DND-41 (cell line): ENCODE data around the gene AGRN.

Source experiments
- ATAC-seq: fragments of 200-7000 bp; cut with Tn5 transposase; 3 replicates; pipeline ENCODE4 v1.9.1; 2021; ENCODE audit warnings: low read depth; ENCODE audit not compliant: insufficient read depth
- DNase-seq: peaks from one replicate; pipeline ENCODE4 v3.0.0-alpha.2; 2020
- H2AFZ ChIP-seq: 2 replicates; pipeline ENCODE4 v1.6.0; 2012; ENCODE audit warnings: low read depth, low read length
- H3K27ac ChIP-seq: 2 replicates; pipeline ENCODE4 v1.5.1; 2012; ENCODE audit warnings: low read length, inconsistent platforms
- H3K27me3 ChIP-seq: fragments of 200-600 bp; sonication (generic); 2 replicates; pipeline ENCODE4 v1.6.0; 2012; ENCODE audit warnings: low read length, mild to moderate bottlenecking, inconsistent platforms; ENCODE audit not compliant: insufficient read depth, poor library complexity
- H3K36me3 ChIP-seq: 2 replicates; pipeline ENCODE4 v1.5.1; 2012; ENCODE audit warnings: low read length, inconsistent platforms; ENCODE audit not compliant: insufficient read depth
- H3K4me1 ChIP-seq: 2 replicates; pipeline ENCODE4 v1.5.1; 2012; ENCODE audit warnings: mild to moderate bottlenecking, low read length; ENCODE audit not compliant: insufficient read depth
- H3K4me2 ChIP-seq: 2 replicates; pipeline ENCODE4 v1.6.0; 2012; ENCODE audit warnings: mild to moderate bottlenecking, moderate library complexity, low read length, inconsistent platforms; ENCODE audit not compliant: insufficient read depth
- H3K4me3 ChIP-seq, 2 experiments: fragments of 200-600 bp in 1 of 2; shearing (Covaris generic) in 1 of 2; 2 replicates each; pipeline ENCODE4 v1.5.1; 2012 to 2016; ENCODE audit warnings: inconsistent platforms in 2 of 2, low read length in 2 of 2, mild to moderate bottlenecking in 2 of 2, low read depth in 1 of 2, moderate library complexity in 1 of 2
- H3K79me2 ChIP-seq: 2 replicates; pipeline ENCODE4 v1.6.0; 2012; ENCODE audit warnings: low read length, inconsistent platforms; ENCODE audit not compliant: insufficient read depth
- H3K9ac ChIP-seq: 2 replicates; pipeline ENCODE4 v1.6.0; 2012; ENCODE audit warnings: low read depth, mild to moderate bottlenecking, inconsistent platforms, low read length, moderate library complexity
- H3K9me3 ChIP-seq: 2 replicates; pipeline ENCODE4 v1.5.1; 2012; ENCODE audit warnings: low read length, moderate library complexity, mild to moderate bottlenecking, inconsistent platforms; ENCODE audit not compliant: insufficient read depth, severe bottlenecking
- H4K20me1 ChIP-seq: 2 replicates; pipeline ENCODE4 v1.6.0; 2012; ENCODE audit warnings: low read length; ENCODE audit not compliant: insufficient read depth
- CTCF ChIP-seq: IDR thresholded peaks from 2 replicates; pipeline ENCODE4 v1.5.1; 2012; ENCODE audit warnings: borderline replicate concordance, low read length, moderate library complexity, mild to moderate bottlenecking; ENCODE audit not compliant: poor library complexity, severe bottlenecking; ENCODE audit errors: extremely low read depth
- EZH2 ChIP-seq: IDR thresholded peaks from 3 replicates; pipeline ENCODE4 v1.6.1; 2012; ENCODE audit warnings: borderline replicate concordance, low read depth, mild to moderate bottlenecking, moderate library complexity, low read length, inconsistent platforms; ENCODE audit not compliant: severe bottlenecking

Gene AGRN

GRCh38 chr1:982765-983436 is 37.0 kb upstream of the AGRN start:
- ATAC-seq (no peak), DNase-seq (no peak)
- Histone ChIP-seq H3K9ac (no peak overlapping the region), H2AFZ (no peak overlapping the region), H3K27ac (no peak overlapping the region), H3K4me1 (peaks cover 2% of the 10 kb centered on the region; the same call in 1 of the 2 replicates), H3K36me3 (no peaks in the 10 kb centered on the region), H3K4me3 (no peak overlapping the region), H3K79me2 (no peaks in the 10 kb centered on the region), H3K9me3 (no peaks in the 10 kb centered on the region), H3K27me3 (no peaks in the 10 kb centered on the region), H3K4me2 (no peak overlapping the region), H4K20me1 (peaks cover 12% of the 10 kb centered on the region)
- TF ChIP-seq EZH2: no peak
- no peak for TF ChIP-seq CTCF

GRCh38 chr1:983798-984475 is 36.0 kb upstream of the AGRN start:
- no peak overlapping the region for H2AFZ ChIP-seq
- H3K4me1 ChIP-seq: peaks cover 2% of the 10 kb centered on the region; the same call in 1 of the 2 replicates
- H4K20me1 ChIP-seq: peaks cover 12% of the 10 kb centered on the region
- H3K36me3 ChIP-seq: no peaks in the 10 kb centered on the region
- peak; percentile 61 for DNase-seq
- peak overlapping the region; percentile 41; the same call in 1 of the 2 replicates for H3K4me2 ChIP-seq
- TF ChIP-seq CTCF (peak; percentile 78), EZH2 (no peak)
- ATAC-seq: peak; percentile 88
- no peak overlapping the region for H3K4me3 ChIP-seq
- no peaks in the 10 kb centered on the region for H3K9me3 ChIP-seq
- no peaks in the 10 kb centered on the region for H3K27me3 ChIP-seq
- no peak overlapping the region for H3K9ac ChIP-seq
- no peaks in the 10 kb centered on the region for H3K79me2 ChIP-seq
- H3K27ac ChIP-seq: no peak overlapping the region

GRCh38 chr1:984476-984814 is 35.5 kb upstream of the AGRN start:
- H2AFZ ChIP-seq: no peak overlapping the region
- peaks cover 2% of the 10 kb centered on the region; the same call in 1 of the 2 replicates for H3K4me1 ChIP-seq
- H3K9ac ChIP-seq: no peak overlapping the region
- no peak overlapping the region for H3K4me3 ChIP-seq
- no peaks in the 10 kb centered on the region for H3K9me3 ChIP-seq
- peak overlapping the region; percentile 41; the same call in 1 of the 2 replicates for H3K4me2 ChIP-seq
- H3K27me3 ChIP-seq: no peaks in the 10 kb centered on the region
- ATAC-seq (no peak; the same call in 2 of the 3 replicates), DNase-seq (no peak)
- H4K20me1 ChIP-seq: peaks cover 12% of the 10 kb centered on the region
- no peak overlapping the region for H3K27ac ChIP-seq
- H3K36me3 ChIP-seq: no peaks in the 10 kb centered on the region
- H3K79me2 ChIP-seq: no peaks in the 10 kb centered on the region
- TF ChIP-seq EZH2 (no peak), CTCF (no peak)
